Measurements from ENCODE around the gene KRTAP15-1. TPM values are rescaled to one million over a fixed set of nuclear protein-coding genes. Genes with fewer than 3 reads are reported as not detected.

The KRTAP15-1 gene, protein sequence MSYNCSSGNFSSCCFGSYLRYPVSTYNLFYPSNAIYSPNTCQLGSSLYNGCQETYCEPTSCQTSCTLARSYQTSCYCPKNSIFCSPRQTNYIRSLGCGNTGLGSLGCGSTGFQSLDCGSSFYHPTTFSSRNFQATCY
- total RNA-seq = not detected

DNA sequence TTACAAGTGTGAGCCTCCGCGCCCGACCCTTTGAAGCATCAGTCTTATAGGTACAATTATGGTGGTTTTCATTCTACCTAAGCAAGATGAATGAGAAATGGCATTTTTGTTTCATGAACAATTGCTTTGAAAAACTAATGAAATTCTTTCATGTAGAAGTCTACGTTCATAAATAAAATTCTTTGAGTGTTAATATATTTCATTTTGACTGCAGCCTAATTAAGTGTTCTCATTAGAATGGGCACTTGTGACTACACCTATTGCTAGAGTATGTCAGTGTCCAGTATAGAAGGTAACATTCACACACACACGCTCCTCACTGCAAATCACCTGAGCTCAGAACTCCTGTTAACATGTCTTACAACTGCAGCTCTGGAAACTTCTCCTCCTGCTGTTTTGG lies at the start of gene KRTAP15-1:
Gene KRTAP15-1 (plus strand): TSS at position 301 of the 400 bp plus-strand sequence. CDS start 53 bp downstream, at position 354.
- TF ChIP-seq, protein P1, sequence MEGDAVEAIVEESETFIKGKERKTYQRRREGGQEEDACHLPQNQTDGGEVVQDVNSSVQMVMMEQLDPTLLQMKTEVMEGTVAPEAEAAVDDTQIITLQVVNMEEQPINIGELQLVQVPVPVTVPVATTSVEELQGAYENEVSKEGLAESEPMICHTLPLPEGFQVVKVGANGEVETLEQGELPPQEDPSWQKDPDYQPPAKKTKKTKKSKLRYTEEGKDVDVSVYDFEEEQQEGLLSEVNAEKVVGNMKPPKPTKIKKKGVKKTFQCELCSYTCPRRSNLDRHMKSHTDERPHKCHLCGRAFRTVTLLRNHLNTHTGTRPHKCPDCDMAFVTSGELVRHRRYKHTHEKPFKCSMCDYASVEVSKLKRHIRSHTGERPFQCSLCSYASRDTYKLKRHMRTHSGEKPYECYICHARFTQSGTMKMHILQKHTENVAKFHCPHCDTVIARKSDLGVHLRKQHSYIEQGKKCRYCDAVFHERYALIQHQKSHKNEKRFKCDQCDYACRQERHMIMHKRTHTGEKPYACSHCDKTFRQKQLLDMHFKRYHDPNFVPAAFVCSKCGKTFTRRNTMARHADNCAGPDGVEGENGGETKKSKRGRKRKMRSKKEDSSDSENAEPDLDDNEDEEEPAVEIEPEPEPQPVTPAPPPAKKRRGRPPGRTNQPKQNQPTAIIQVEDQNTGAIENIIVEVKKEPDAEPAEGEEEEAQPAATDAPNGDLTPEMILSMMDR (IDR thresholded peaks at IDR 0.05; ENCODE audit: low read depth) = no peak

DNA sequence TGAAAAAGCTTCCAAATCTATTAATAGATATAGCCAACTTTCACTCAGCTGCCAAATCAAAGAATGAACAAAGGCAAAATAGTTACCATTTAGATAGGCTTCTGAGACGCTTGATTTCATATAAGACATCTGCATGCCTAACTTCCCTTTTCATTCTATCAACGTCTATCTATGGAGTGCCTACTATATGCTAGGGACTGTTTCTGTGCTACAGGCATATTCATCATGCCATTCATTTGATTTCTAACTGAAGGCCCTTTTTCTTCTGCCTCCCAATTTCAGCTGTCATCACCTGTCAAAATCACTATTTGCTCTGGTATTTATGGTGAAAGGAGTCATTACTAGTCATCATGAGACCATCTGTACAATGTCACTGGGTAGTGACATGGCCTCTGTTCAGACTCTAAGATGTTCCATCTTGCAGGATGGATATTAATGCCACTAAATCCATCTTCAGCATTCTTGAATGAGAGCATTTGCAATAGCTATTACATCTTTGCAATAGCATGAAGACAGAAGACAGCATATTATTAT lies 48.5 kb upstream of the KRTAP15-1 start:
- TF ChIP-seq, protein P1 (IDR thresholded peaks at IDR 0.05; ENCODE audit: low read depth) = no peak

DNA sequence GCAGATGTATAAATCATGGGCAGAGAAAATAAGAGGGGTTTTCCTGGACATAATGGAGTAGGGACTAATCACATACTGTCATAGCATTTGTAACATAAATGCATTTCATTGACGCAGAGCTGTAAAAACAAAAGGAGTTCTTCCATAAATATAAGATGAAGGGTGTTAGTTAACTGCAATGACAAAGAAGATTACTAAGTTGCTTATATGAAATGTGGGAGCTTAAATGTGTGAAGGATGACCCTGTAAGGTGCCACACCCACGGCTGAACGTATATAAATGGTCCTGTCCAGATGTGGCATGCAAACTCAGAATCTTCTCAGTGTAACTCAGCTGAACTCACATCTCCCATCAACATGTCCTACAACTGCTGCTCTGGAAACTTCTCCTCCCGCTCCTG lies 44.3 kb upstream of the KRTAP15-1 start, which contains the start of gene KRTAP13-1:
Gene KRTAP13-1 (plus strand): TSS at position 301 of the 400 bp plus-strand sequence. CDS start 56 bp downstream, at position 357.
- TF ChIP-seq, protein P1 (IDR thresholded peaks at IDR 0.05; ENCODE audit: low read depth) = no peak

DNA sequence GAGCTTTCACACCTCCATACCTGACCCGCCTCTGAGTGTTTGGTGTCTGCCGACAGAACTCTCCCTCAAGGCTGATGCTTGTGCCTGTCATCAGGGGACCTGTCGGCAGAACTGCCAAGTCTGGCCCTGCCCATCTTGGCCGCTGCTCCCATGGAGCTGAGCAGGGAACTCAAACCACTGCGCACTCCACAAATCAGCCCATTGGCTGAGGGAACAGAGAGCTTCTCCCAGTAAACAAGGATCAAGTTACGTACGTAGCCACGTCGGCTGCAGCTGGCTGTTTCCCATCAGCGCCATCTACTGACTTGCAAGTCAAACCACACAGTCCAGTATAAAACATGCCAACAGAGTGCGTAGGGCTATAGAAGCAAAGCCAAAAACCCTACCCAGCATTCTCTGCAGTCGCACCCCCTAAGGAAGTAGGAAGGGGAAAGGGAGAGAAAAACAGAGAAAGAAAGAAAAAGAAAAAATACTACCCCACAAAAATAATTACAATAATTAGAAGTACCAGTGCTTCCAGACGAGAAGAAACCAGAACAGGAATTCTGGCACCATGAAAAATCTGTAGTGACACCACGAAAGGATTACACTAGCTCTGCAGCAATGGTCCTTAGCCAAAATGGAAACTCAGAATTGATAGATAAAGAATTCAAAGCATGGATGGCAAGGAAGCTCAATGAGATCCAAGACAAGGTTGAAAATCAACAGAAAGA lies 31.1 kb upstream of the KRTAP15-1 start:
- TF ChIP-seq, protein P1 (IDR thresholded peaks at IDR 0.05; ENCODE audit: low read depth) = no peak

DNA sequence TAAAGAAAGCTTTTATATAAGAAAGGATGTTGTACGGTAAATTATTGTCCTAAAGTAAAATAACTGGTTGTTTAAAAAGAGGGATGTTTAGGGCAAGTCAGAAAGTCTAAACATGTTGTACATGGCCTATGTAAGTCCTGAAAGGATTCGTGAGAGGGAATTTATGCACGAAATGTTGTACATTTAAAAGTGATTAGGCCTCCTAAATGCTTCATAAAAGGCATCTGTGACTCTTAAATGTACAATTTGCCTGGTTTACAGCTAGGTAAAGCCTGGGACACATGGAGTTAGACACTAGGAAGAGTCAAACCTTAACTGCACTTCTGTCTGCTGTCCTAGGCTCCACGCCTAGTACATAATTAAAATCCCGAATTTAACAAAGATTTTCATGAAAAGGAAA lies 24.1 kb upstream of the KRTAP15-1 start:
- TF ChIP-seq, protein P1 (IDR thresholded peaks at IDR 0.05; ENCODE audit: low read depth) = no peak

DNA sequence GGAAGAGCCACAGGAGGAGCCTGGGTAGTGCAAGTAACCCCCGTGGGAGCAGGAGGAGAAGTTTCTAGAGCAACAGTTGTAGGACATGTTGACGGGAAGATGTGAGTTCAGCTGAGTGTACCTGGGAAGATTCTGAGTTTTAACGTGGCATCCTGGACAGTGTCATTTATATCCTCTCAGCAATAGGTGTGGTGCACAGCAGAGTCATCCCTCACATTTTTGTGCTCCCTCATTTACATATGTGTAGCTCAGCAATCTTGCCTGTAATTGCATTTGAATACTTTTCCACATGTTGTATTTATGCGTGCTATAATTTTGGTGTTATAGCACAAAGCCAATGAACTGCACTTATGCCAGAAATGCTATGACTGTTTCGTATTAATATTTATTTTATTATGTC lies 14.2 kb upstream of the KRTAP15-1 start, which contains the start of gene KRTAP13-3:
Gene KRTAP13-3 (minus strand): TSS at position 101 of the 400 bp plus-strand sequence. CDS start 14 bp downstream, at position 87.
- TF ChIP-seq, protein P1 (IDR thresholded peaks at IDR 0.05; ENCODE audit: low read depth) = no peak

DNA sequence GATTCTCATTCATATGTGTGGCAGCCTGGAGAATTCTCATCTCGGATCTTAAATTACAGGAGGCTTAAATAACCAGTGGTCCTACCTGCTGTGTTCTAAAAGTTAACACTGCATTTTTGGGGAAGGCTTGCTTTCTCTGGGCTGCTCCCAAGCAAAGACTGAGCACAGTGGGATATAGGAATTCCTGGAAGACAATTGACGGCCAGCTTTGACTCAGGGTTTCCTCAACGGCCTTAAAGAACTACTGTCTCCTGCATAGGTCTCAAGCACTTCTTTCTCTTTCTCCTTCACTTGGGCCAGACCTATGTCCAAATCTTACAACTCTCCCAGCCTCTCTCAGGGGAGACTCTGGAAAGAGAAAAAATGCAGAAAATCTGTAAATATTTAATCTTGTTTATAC lies 13.3 kb upstream of the KRTAP15-1 start:
- TF ChIP-seq, protein P1 (IDR thresholded peaks at IDR 0.05; ENCODE audit: low read depth) = no peak
